ENCODE data around the gene INAFM2.

DNA sequence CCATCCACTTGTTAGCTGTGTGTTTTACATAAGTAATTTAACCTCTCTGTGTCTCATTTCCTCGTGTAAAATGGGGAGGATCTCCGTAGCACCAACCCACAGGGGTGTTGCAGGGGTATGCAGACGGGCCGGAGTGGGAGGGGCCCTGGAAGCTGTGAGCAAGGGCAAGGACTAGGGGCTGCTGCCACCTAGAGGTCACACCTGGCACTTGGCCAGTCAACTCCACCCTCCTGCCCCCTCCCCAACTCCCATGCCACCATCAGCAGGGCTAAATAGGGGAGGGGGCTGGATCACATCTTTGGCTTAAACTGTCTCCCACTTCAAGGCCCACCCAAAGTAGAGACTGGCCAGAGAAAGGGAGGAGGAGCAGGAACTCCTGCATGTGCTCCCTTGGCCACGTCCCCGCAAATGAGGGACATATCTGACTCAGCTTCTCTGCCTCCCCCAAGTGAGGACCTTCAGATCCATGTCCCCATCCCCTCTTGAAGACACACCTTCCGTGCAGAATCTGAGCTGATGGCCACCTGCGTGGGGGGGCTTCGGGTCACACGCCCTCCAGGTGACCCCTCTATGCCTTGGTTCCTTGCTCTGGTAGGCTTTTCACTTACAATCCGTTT, 14.7 kb downstream of the INAFM2 start:
- no peak for TF ChIP-seq POLR2A (IDR thresholded peaks at IDR 0.05; ENCODE audit: low read depth, low read length)
- no peak for TF ChIP-seq POLR2AphosphoS5 (IDR thresholded peaks at IDR 0.05; ENCODE audit: low read depth, low read length)
